Psoas muscle (tissue), 8 donors: ENCODE measurements around the gene SDC1. TPM values are rescaled to one million over a fixed set of nuclear protein-coding genes. Genes with fewer than 3 reads are reported as not detected.

Experiments
- ATAC-seq, 4 donors: fragments of 200-7000 bp; cut with Tn5 transposase; one replicate each; pipeline ENCODE4 v1.9.1; 2020; ENCODE audit warnings: moderate library complexity in 3 of 4, mild to moderate bottlenecking in 2 of 4
- DNase-seq, 2 donors: peaks; one replicate each; pipeline ENCODE4 v3.0.0-alpha.2; 2020
- H3K27ac ChIP-seq: fragments of 200-600 bp; one replicate; pipeline ENCODE4 v1.8.0; 2022
- H3K27me3 ChIP-seq, 3 donors: fragments of 200-600 bp in 1 of 3; one replicate each; pipeline versions ENCODE4 v1.6.1 to v1.8.0; 2013 to 2022; ENCODE audit warnings: low read length in 2 of 3, mild to moderate bottlenecking in 2 of 3, moderate library complexity in 1 of 3; ENCODE audit not compliant: insufficient read depth in 3 of 3
- H3K36me3 ChIP-seq, 2 donors: fragments of 200-600 bp in 1 of 2; one replicate each; pipeline versions ENCODE4 v1.6.1 to v1.8.0; 2013 to 2022; ENCODE audit warnings: low read depth in 1 of 2, mild to moderate bottlenecking in 1 of 2, moderate library complexity in 1 of 2; ENCODE audit not compliant: insufficient read depth in 1 of 2
- H3K4me1 ChIP-seq: fragments of 200-600 bp; one replicate; pipeline ENCODE4 v1.8.0; 2022
- H3K4me3 ChIP-seq: fragments of 200-600 bp; one replicate; pipeline ENCODE4 v1.8.0; 2022; ENCODE audit warnings: mild to moderate bottlenecking
- H3K9me3 ChIP-seq: fragments of 200-600 bp; one replicate; pipeline ENCODE4 v1.8.0; 2022
- WGBS, 3 donors: extraction: QIAGEN DNeasy Blood & Tissue Kit; methylation state at CpG; one replicate each; pipeline versions ENCODE4 v1.1.6 to v1.1.7; 2013; 5-methylcytosine and 5-hydroxymethylcytosine counted together
- intact Hi-C, 2 donors: fragments of 100-400 bp; cut with DNase I; formaldehyde crosslinking; loops; one replicate each; pipeline versions ENCODE4 v1.11.0 to v1.14.2; 2022
- polyA plus RNA-seq, 3 donors: library from polyadenylated mRNA; stranded (reverse); fragments of 200-250 nt; gene quantifications; one replicate each; pipeline ENCODE4 v1.2.3, GENCODE V29; 2013
- total RNA-seq, 4 donors: library from RNA; stranded (reverse); fragmentation: NEBNext Ultra II Directional in 2 of 4; extraction: Animal tissue kit (Norgen Biotek cat#: 25700) in 2 of 4; gene quantifications; one replicate each; pipeline versions ENCODE4 v1.2.1 to v1.2.4, GENCODE V29; 2021 to 2023
- TF ChIP-seq, protein P1 (sequence below): fragments of 200-600 bp; IDR thresholded peaks from one replicate; pipeline ENCODE4 v1.8.0; 2022; ENCODE audit warnings: antibody characterized with exemption
- donor health status: healthy with polysubstance abuse.
- donor health status: DM: no; HTN: no; CAD: no; lungs with moderate emphysema.
- donor health status: Bipolar disorder and iron deficiency.
- donor health status: healthy.
- donor health status: DM: yes; HTN: yes; CAD: no.
- donor health status: DM: no; HTN: no; CAD: no.
- donor health status: DM: no; HTN: no; CAD: no.
- donor health status: DM: yes; HTN: yes; CAD: no.

SDC1 gene
- total and polyA plus RNA-seq, 7 donors, result 0.07 to 0.38 (median 0.11) TPM; not detected in 1

DNA sequence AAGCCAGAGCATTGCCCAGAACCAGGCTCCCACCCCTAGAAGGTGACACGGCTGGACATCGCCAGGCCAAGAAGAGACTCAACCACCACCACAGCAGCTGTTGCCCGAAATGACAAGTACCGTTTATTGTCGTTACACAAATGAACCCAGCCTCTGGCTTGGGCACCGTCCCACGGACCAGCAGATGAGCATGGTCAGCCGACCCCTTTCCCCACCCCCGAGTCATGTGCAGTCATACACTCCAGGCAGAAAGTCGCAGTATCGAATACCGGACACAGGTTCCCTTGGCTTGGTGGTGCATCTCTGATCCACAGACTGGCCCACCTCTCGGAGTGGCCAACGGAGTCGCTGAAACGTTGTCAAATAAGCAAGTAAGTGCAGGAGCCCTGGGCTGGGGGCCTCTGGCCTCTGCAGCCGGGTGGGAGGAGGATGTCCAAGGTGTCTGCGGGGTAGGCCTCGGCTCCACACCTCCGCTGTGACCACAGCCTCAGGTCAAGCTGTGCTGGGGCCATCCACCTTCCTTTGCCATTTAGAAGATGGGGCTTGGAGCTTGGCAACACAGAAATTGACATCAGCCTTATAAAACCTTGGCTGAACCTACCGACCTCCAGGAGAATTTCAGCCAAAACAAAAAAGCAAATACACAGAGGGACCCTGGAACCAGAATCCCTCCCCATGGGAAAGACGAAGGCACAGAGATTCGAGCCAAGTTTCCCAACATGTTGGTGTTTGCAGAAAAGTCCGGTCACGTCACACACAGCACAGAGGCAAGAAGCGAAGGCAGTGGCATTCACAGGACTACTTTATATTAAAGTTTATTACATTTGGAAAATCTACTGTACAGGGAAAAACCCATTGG lies 24.0 kb downstream of the SDC1 start:
- TF ChIP-seq, protein P1, sequence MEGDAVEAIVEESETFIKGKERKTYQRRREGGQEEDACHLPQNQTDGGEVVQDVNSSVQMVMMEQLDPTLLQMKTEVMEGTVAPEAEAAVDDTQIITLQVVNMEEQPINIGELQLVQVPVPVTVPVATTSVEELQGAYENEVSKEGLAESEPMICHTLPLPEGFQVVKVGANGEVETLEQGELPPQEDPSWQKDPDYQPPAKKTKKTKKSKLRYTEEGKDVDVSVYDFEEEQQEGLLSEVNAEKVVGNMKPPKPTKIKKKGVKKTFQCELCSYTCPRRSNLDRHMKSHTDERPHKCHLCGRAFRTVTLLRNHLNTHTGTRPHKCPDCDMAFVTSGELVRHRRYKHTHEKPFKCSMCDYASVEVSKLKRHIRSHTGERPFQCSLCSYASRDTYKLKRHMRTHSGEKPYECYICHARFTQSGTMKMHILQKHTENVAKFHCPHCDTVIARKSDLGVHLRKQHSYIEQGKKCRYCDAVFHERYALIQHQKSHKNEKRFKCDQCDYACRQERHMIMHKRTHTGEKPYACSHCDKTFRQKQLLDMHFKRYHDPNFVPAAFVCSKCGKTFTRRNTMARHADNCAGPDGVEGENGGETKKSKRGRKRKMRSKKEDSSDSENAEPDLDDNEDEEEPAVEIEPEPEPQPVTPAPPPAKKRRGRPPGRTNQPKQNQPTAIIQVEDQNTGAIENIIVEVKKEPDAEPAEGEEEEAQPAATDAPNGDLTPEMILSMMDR, result no peak
- H3K9me3 ChIP-seq, result no peaks in the 10 kb centered on the region
- ATAC-seq, result no peak
- intact Hi-C loops, result no loop called here
- no peaks in the 10 kb centered on the region for H3K4me1 ChIP-seq
- no peak overlapping the region for H3K4me3 ChIP-seq
- no peak overlapping the region for H3K27ac ChIP-seq
- 92% methylated on average over 25 to 26 of the region's 26 CpGs for WGBS, 3 donors
- no peaks in the 10 kb centered on the region for H3K27me3 ChIP-seq
- no peak for DNase-seq
- no peaks in the 10 kb centered on the region for H3K36me3 ChIP-seq

DNA sequence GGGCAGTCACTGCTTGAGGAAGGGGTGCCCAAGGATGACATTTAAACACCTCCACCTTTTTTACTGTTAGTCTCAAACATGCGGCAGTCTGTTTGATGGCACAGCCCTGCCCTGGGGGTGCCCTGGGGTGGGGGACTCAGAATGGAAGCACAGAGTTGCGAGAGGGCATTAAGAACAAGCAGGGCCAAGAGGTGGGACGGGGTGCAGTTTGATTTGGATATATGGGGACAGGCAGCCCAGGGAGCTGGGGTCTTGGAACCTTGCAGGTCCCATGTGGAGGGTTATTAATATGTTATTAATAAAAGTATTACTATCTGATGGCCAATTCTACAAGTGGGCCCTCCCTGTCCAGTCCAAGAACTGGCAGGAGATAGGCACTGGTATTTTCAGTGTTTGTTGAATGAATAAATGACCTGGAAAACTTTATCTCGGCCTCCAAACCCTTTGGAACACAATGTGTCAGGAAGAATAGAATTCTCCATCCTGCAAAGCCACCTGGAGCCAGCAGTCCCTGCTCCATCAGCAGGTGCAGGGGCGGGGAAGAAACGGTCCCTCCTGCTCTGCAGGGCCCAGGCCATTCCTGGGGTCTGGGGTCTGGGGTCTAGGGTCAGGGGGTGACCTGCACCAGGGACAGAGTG lies 25.2 kb downstream of the SDC1 start:
- 90 to 93% (median 90%) methylated on average over 6 of the region's 6 CpGs for WGBS, 3 donors

DNA sequence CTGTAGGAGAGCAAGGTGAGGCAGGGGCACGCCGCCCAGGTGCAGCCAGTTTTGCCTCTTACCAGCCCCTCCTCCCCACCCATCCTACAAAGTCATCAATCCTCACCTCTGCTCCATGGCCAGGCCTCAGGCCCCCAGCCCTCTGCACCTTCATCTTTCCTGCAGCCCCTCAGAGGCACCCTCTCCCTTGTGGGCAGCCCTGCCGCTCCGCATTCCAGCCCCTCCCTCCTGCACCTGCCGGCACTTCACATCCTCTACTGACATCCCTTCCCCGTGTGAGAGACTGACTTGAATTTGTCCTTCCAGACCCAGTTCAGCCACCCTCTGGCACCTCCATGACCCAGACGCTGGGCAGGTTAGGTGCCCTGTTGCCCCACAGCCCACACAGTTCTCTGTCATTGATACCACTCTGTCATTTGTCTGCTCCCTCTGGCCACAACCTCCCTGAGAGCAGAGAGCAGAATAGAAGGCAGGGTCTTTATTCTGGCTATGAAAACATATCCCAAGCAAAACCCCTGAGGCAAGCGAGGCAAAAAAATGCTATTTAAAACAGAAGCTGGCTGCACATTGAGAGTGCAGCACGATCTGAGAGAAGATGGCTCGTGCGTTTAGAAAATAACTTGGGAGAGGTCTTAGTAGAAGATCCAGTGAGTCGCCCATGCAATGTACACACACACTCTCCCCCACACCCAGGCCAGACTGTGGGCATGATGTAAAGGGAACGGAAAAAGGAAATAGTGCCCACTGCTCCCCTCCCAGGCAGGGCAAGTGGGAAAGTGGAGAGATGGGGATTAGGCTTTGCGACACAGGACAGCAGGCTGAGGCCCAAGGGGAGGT lies 25.9 kb downstream of the SDC1 start:
- H3K4me1 ChIP-seq, result no peaks in the 10 kb centered on the region
- no peak overlapping the region for H3K4me3 ChIP-seq
- intact Hi-C loops, result no loop called here
- H3K27me3 ChIP-seq, result no peaks in the 10 kb centered on the region
- H3K9me3 ChIP-seq, result no peaks in the 10 kb centered on the region
- WGBS, 3 donors, result 79 to 83% (median 81%) methylated on average over 14 of the region's 14 CpGs
- H3K27ac ChIP-seq, result no peak overlapping the region
- no peaks in the 10 kb centered on the region for H3K36me3 ChIP-seq
- no peak for ATAC-seq
- DNase-seq, result no peak
- TF ChIP-seq, protein P1, result no peak

More for the DNA sequence above, 25.2 kb downstream of the SDC1 start:
- DNase-seq, result no peak
- ATAC-seq, result no peak
- intact Hi-C loops, result no loop called here
- no peak overlapping the region for H3K4me3 ChIP-seq
- no peaks in the 10 kb centered on the region for H3K36me3 ChIP-seq
- TF ChIP-seq, protein P1, result no peak
- H3K27me3 ChIP-seq, result no peaks in the 10 kb centered on the region
- H3K27ac ChIP-seq, result no peak overlapping the region
- no peaks in the 10 kb centered on the region for H3K4me1 ChIP-seq
- no peaks in the 10 kb centered on the region for H3K9me3 ChIP-seq

DNA sequence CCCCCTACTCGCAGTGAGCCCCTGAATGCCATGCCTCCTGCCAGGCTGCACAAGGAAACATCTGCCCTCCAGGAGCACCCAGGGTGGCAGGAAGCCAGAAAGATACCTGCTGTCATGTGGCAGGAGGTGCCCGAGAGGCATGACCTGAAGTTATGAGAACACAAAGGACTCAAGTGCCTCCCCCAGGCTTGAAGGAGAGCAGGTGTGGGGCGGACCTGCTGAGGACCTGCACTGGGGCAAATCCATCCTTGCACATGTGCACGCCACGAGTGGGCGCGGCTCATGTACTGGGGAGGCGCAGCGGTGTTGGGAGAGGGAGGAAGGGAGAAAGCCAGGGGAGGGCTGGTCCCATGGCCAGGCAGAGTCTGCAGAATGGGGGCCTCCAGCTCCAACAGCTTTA lies 26.9 kb downstream of the SDC1 start:
- H3K4me3 ChIP-seq, result no peak overlapping the region

More for the DNA sequence above, 26.9 kb downstream of the SDC1 start:
- H3K27ac ChIP-seq, result no peak overlapping the region
- intact Hi-C loops, result no loop called here
- TF ChIP-seq, protein P1, result no peak
- 88 to 91% (median 88%) methylated on average over 8 to 9 of the region's 9 CpGs for WGBS, 3 donors
- ATAC-seq (no peak), DNase-seq (no peak)
- H3K36me3 ChIP-seq, result no peaks in the 10 kb centered on the region
- H3K27me3 ChIP-seq, result no peaks in the 10 kb centered on the region
- H3K4me1 ChIP-seq, result no peaks in the 10 kb centered on the region
- H3K9me3 ChIP-seq, result no peaks in the 10 kb centered on the region
